GM18499 (cell line): ENCODE measurements around the gene JUNB.
"Not testable (repeated sequence)": the region's sequence is repeated elsewhere in the genome, so short reads cannot be mapped to it uniquely, and the experiment has no call there.

Experiments
- ATAC-seq: cut with Tn5 transposase; IDR thresholded peaks from one replicate; pipeline ENCODE4 v1.9.1; 2021; ENCODE audit warnings: moderate number of reproducible peaks; ENCODE audit not compliant: insufficient read depth, unreplicated experiment

Gene JUNB

DNA sequence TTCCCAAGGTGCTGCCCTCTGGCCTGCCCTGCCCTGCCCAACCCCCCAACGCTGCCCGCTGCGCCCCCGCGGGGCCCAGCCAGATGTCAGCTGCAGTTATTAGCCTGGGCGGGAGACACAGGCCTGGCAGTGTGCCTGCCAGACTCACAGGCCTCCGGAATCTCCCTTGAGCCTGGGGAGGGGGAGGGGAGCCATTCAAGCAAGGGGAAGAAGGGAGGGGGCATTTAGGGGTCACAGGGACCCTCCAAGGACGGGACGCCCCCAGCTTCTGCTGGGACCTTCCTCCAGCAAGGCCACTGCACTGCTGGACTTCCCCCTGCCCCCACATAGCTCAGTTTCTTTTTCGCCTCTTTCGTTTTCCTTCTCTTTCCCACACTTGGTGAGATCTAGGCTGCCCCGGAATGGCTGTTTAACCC, 2.6 kb upstream of the JUNB start:
- no peak for ATAC-seq

- ATAC-seq: no peak
Observed at GRCh38 chr19:12789098-12789903, 2.0 kb upstream of the JUNB start.

DNA sequence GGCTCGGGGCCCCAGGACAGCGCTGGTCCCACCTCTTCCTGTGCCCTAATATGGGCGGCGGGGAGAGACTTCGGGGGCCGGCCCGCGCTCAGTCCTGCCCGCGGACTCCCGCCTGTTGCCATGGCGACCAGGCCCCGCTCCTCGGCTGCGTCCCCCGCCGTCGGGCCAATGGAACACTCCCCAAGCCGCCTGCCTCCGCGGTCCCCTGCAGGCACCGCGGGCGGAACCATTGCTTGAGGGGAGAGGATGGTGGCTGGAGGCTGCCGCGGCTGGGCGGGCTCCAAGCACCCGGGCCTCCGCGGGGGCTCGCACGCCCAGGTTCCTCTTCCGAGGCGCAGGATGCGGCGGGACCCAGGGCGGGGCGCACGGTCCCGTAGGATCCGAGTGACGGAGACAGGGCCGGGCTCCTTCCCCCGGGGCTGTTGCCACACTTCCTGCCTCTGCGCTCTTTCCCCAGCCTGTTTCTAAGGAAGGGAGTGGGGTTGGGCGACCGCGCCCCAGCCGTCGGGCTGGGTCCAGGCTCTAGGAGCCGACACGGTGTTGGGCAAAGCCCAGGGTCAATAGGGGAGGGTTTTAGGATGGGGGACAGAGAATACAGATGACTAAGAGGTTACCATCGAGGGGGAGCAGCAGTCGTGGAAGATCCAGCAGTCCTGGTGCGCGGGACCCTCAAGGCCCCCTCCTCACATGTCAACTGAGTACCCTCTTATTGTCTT, 1.2 kb upstream of the JUNB start:
- no peak for ATAC-seq

- ATAC-seq: no peak
Observed at GRCh38 chr19:12790628-12791344, 500 bp upstream of the JUNB start.

- ATAC-seq: no peak
Observed at GRCh38 chr19:12792051-12792852, 966 bp downstream of the JUNB start.

- ATAC-seq: no peak
Observed at GRCh38 chr19:12792853-12793289, 1.6 kb downstream of the JUNB start.

GRCh38 chr19:12793290-12794195, 2.3 kb downstream of the JUNB start:
- ATAC-seq: no peak

DNA sequence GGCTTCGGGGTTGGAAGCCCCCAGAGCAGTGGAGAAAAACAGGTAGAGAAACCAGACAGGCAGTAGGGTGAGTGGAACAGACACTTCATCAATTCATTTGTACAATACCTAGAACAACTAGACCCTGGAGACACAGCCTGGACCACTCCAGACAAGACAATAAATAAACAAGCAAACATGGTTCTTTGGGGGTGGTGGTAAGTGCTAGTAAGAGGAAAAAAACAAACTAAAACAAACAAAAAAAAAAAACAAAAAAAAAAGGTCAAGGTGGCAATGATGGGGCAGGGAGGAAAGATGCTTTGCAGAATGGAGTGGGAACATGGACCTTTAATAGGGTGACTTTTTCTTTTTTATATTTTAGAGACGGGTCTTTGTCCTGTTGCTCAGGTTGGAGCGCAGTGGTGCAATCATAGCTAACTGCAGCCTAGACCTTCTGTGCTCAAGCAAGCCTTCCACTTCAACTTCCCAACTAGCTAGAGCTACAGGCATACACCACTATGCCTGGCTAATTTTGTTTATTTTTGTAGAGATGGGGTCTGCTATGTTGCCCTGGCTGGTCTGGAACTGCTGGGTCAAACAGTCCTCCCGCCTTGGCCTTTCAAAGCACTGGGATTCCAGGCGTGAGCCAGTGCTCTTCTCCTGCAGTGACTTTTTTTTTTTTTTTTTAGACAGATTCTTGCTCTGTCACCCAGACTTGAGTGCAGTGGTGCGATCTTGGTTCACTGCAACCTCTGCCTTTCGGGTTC, 3.1 kb downstream of the JUNB start:
- no peak for ATAC-seq

- ATAC-seq: no peak
Observed at GRCh38 chr19:12794971-12795381, 3.7 kb downstream of the JUNB start.

GRCh38 chr19:12796146-12797071, 5.1 kb downstream of the JUNB start:
- ATAC-seq: no peak

- ATAC-seq: no peak
Observed at GRCh38 chr19:12797141-12797587, 5.9 kb downstream of the JUNB start.

DNA sequence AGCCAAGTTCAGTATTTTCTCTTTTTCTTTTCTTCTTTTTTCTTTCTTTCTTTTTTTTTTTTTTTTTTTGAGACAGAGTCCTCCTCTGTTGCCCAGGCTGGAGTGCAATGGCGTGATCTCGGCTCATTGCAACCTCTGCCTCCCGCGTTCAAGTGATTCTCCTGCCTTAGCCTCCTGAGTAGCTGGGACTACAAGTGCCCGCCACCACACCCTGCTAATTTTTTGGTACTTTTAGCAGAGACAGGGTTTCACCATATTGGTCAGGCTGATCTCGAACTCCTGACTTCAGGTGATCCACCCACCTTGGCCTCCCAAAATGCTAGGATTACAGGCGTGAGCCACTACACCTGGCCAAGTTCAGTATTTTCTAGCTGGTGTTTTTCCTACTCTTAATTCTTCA, 6.3 kb downstream of the JUNB start:
- not testable (repeated sequence) for ATAC-seq

GRCh38 chr19:12799742-12800465, 8.6 kb downstream of the JUNB start:
- ATAC-seq: no peak

- ATAC-seq: no peak
Observed at GRCh38 chr19:12800466-12800770, 9.1 kb downstream of the JUNB start.

GRCh38 chr19:12800923-12801465, 9.7 kb downstream of the JUNB start:
- ATAC-seq: no peak

- ATAC-seq: no peak
Observed at GRCh38 chr19:12801466-12802266, 10.4 kb downstream of the JUNB start, which contains the start of the genes PRDX2 and THSD8. TSS of gene PRDX2 (minus strand) at chr19:12801800. CDS start at chr19:12801261, 539 bp downstream. TSS of gene THSD8 (plus strand) at chr19:12802069. CDS start at chr19:12802072, 3 bp downstream.
